Breast epithelium (tissue), 4 donors: Measurements from ENCODE around the gene MORF4L2. TPM values are rescaled to one million over a fixed set of nuclear protein-coding genes. Genes with fewer than 3 reads are reported as not detected.
A peak's percentile ranks its signal among the peaks of the same experiment; 100 is the strongest.

Experiments used
- DNase-seq, 2 donors: peaks; one replicate each; pipeline ENCODE4 v3.0.0-alpha.2; 2019; ENCODE audit warnings: low spot score in 2 of 2
- H3K27ac ChIP-seq, 2 donors: fragments of 200-600 bp; sonication (generic) in 1 of 2; one replicate each; pipeline ENCODE4 v1.5.1; 2016 to 2019; ENCODE audit warnings: mild to moderate bottlenecking in 1 of 2
- H3K27me3 ChIP-seq, 2 donors: fragments of 200-600 bp; sonication (generic) in 1 of 2; one replicate each; pipeline versions ENCODE4 v1.5.1 to v1.6.0; 2017 to 2019; ENCODE audit warnings: control low read depth in 1 of 2, mild to moderate bottlenecking in 1 of 2
- H3K36me3 ChIP-seq: fragments of 200-600 bp; one replicate; pipeline ENCODE4 v1.5.1; 2019
- H3K4me1 ChIP-seq, 2 donors: fragments of 200-600 bp; sonication (generic); one replicate each; pipeline ENCODE4 v1.5.1; 2016 to 2019; ENCODE audit warnings: control low read depth in 1 of 2
- H3K4me3 ChIP-seq, 3 donors: fragments of 200-600 bp; sonication (generic); 1 replicate in 2 of 3; 2 replicates in 1 of 3; pipeline ENCODE4 v1.5.1; 2016 to 2019; ENCODE audit warnings: mild to moderate bottlenecking in 3 of 3, moderate library complexity in 2 of 3
- H3K9me3 ChIP-seq, 2 donors: fragments of 200-600 bp; sonication (generic) in 1 of 2; one replicate each; pipeline ENCODE4 v1.5.1; 2016 to 2019; ENCODE audit warnings: control low read depth in 1 of 2
- POLR2A ChIP-seq: fragments of 450-650 bp; IDR thresholded peaks from one replicate; pipeline ENCODE4 v1.6.1; 2016; ENCODE audit warnings: antibody characterized with exemption, mild to moderate bottlenecking, moderate library complexity
- POLR2AphosphoS5 ChIP-seq, 3 donors: sonication (generic); formaldehyde crosslinking; IDR thresholded peaks; one replicate each; pipeline ENCODE4 v1.6.1; 2017; ENCODE audit warnings: antibody characterized with exemption in 3 of 3
- intact Hi-C: fragments of 100-400 bp; cut with DNase I; formaldehyde crosslinking; loops from one replicate; pipeline ENCODE4 v1.15.1; 2023; ENCODE audit warnings: low total_unique reads
- total RNA-seq, 3 donors: library from RNA; depleted of rRNA; stranded (reverse); fragments of >200 nt; gene quantifications; one replicate each; pipeline ENCODE4 v1.1.0, GENCODE V29; 2016
- TF ChIP-seq, protein P1 (sequence below), 3 donors: fragments of 450-650 bp; IDR thresholded peaks; one replicate each; pipeline ENCODE4 v1.5.1; 2016 to 2017; ENCODE audit warnings: antibody characterized with exemption in 3 of 3, mild to moderate bottlenecking in 3 of 3, moderate library complexity in 3 of 3

The MORF4L2 gene
- 100 to 1,000 TPM; 179 to 400 (median 296) TPM for total RNA-seq

- peaks cover 0 to 36% of the 10 kb centered on the region in 2 donors for H3K27me3 ChIP-seq
- H3K36me3 ChIP-seq, result no peaks in the 10 kb centered on the region
- H3K4me3 ChIP-seq, result peak within 1 kb of the TSS; percentile 56 to 70 (median 60)
- H3K4me1 ChIP-seq, result no peaks in the 10 kb centered on the region
- peak; percentile 89 for TF ChIP-seq POLR2A
- TF ChIP-seq, protein P1, sequence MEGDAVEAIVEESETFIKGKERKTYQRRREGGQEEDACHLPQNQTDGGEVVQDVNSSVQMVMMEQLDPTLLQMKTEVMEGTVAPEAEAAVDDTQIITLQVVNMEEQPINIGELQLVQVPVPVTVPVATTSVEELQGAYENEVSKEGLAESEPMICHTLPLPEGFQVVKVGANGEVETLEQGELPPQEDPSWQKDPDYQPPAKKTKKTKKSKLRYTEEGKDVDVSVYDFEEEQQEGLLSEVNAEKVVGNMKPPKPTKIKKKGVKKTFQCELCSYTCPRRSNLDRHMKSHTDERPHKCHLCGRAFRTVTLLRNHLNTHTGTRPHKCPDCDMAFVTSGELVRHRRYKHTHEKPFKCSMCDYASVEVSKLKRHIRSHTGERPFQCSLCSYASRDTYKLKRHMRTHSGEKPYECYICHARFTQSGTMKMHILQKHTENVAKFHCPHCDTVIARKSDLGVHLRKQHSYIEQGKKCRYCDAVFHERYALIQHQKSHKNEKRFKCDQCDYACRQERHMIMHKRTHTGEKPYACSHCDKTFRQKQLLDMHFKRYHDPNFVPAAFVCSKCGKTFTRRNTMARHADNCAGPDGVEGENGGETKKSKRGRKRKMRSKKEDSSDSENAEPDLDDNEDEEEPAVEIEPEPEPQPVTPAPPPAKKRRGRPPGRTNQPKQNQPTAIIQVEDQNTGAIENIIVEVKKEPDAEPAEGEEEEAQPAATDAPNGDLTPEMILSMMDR (IDR thresholded peaks at IDR 0.05), result no peak
- TF ChIP-seq POLR2AphosphoS5 (IDR thresholded peaks at IDR 0.05), result peak; percentile 93 to 99 (median 96)
- no peaks in the 10 kb centered on the region for H3K9me3 ChIP-seq
- H3K27ac ChIP-seq, result peak within 1 kb of the TSS; percentile 90 to 98
- intact Hi-C loops, result no loop called here
- DNase-seq, result peak; percentile 89 to 98
Observed at GRCh38 chrX:103686199-103687072, at the start of gene MORF4L2. MORF4L2 (minus strand) TSS chrX:103686699; CDS start chrX:103677027, 9,672 bp downstream.

DNA sequence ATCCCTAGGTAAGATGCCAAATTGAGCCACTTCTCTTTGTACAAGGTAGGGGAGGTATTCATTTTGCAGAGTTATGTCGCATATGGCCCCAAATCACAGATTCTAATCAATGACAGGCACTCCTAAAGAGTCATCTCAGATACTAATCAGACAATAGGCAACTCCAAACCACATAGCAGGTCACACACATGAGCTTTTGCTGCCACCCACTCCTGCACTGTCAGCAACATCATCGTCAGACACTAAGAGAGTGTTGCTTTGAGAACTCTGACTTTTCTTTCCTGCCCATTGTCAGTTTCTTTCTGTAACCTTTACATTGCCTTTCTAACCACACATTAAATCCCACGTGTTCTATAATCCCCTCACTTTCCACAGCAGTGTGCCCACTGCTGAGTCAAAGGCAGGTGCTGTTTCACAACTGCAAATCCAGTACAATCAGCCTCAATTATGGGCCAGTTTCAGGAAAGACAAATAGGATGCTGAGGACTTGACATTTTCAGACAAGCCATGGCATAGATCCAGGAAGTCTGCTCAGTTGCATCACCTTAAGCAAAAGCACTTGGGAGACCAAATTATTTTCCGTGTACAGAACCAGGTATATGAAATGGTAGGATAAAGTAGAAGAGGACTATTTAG, 47.7 kb upstream of the MORF4L2 start:
- peaks cover 0 to 58% of the 10 kb centered on the region in 2 donors for H3K27me3 ChIP-seq
- no peaks in the 10 kb centered on the region for H3K36me3 ChIP-seq
- intact Hi-C loops, result no loop called here
- no peak overlapping the region for H3K4me3 ChIP-seq
- no peak for DNase-seq
- H3K27ac ChIP-seq, result no peak overlapping the region
- no peaks in the 10 kb centered on the region for H3K4me1 ChIP-seq
- TF ChIP-seq POLR2A, result no peak
- TF ChIP-seq, protein P1 (IDR thresholded peaks at IDR 0.05), result no peak
- no peak for TF ChIP-seq POLR2AphosphoS5 (IDR thresholded peaks at IDR 0.05)
- H3K9me3 ChIP-seq, result no peaks in the 10 kb centered on the region

- Histone ChIP-seq H3K36me3 (no peaks in the 10 kb centered on the region), H3K4me1 (no peaks in the 10 kb centered on the region), H3K9me3 (no peaks in the 10 kb centered on the region), H3K27me3 (peaks cover 0 to 62% of the 10 kb centered on the region in 2 donors), H3K27ac (no peak overlapping the region), H3K4me3 (no peak overlapping the region)
- intact Hi-C loops, result no loop called here
- DNase-seq, result no peak
- no peak for TF ChIP-seq POLR2A
Observed at GRCh38 chrX:103733017-103733416, 46.5 kb upstream of the MORF4L2 start.

GRCh38 chrX:103730796-103731493, 44.4 kb upstream of the MORF4L2 start:
- H3K27ac ChIP-seq, result peak overlapping the region; percentile 18 to 54
- no peak for DNase-seq
- peaks cover 0 to 73% of the 10 kb centered on the region in 2 donors for H3K27me3 ChIP-seq
- H3K9me3 ChIP-seq, result no peaks in the 10 kb centered on the region
- intact Hi-C loops, result no loop called here
- TF ChIP-seq POLR2AphosphoS5 (IDR thresholded peaks at IDR 0.05) (no peak), POLR2A (no peak)
- TF ChIP-seq, protein P1 (IDR thresholded peaks at IDR 0.05), result no peak
- no peak overlapping the region for H3K4me3 ChIP-seq
- no peaks in the 10 kb centered on the region for H3K36me3 ChIP-seq
- H3K4me1 ChIP-seq, result no peaks in the 10 kb centered on the region

- intact Hi-C loops, result no loop called here
Observed at GRCh38 chrX:103730147-103730795, 43.8 kb upstream of the MORF4L2 start.

More at GRCh38 chrX:103730147-103730795, 43.8 kb upstream of the MORF4L2 start:
- peaks cover 0 to 78% of the 10 kb centered on the region in 2 donors for H3K27me3 ChIP-seq
- no peaks in the 10 kb centered on the region for H3K4me1 ChIP-seq
- TF ChIP-seq POLR2A (no peak), POLR2AphosphoS5 (IDR thresholded peaks at IDR 0.05) (no peak)
- TF ChIP-seq, protein P1 (IDR thresholded peaks at IDR 0.05), result no peak
- H3K4me3 ChIP-seq, result no peak overlapping the region
- H3K9me3 ChIP-seq, result no peaks in the 10 kb centered on the region
- no peaks in the 10 kb centered on the region for H3K36me3 ChIP-seq
- no peak for DNase-seq
- H3K27ac ChIP-seq, result peak overlapping the region; percentile 18 to 54
